Natural killer cell (primary cell): ENCODE data around the gene PCDHGB3. TPM values are rescaled to one million over a fixed set of nuclear protein-coding genes. Genes with fewer than 3 reads are reported as not detected.

Experiments
- ATAC-seq, 3 donors: fragments of 150-1000 bp in 2 of 3; fragments of 200-7000 bp in 1 of 3; cut with Tn5 transposase; 1 replicate in 1 of 3; 2 replicates in 2 of 3; pipeline ENCODE4 v1.10.0; 2021; ENCODE audit warnings: mild to moderate bottlenecking in 2 of 3, moderate library complexity in 2 of 3
- DNase-seq, 2 donors: peaks; one replicate each; pipeline versions ENCODE4 v3.0.0 to v3.0.0-alpha.2; 2013 to 2021; ENCODE audit warnings: mixed read lengths in 1 of 2
- H3K27ac ChIP-seq: one replicate; pipeline ENCODE4 v1.5.1; 2013; ENCODE audit warnings: mild to moderate bottlenecking, low read length
- H3K27me3 ChIP-seq: one replicate; pipeline ENCODE4 v1.6.1; 2013; ENCODE audit warnings: low read length; ENCODE audit not compliant: control insufficient read depth, insufficient read depth
- H3K36me3 ChIP-seq: one replicate; pipeline ENCODE4 v1.6.1; 2013; ENCODE audit warnings: low read length; ENCODE audit not compliant: control insufficient read depth, insufficient read depth
- H3K4me1 ChIP-seq: one replicate; pipeline ENCODE4 v1.6.1; 2013; ENCODE audit warnings: low read length; ENCODE audit not compliant: control insufficient read depth, insufficient read depth
- H3K4me3 ChIP-seq: one replicate; pipeline ENCODE4 v1.5.1; 2013; ENCODE audit warnings: low read length
- H3K9me3 ChIP-seq: one replicate; pipeline ENCODE4 v1.6.1; 2013; ENCODE audit warnings: low read length; ENCODE audit not compliant: control insufficient read depth, insufficient read depth
- H3K27ac Mint-ChIP-seq, 2 donors: one replicate each; pipeline ENCODE4 v1.8.0; 2022; ENCODE audit warnings: mild to moderate bottlenecking in 2 of 2, mixed read lengths in 2 of 2, moderate library complexity in 1 of 2
- H3K27me3 Mint-ChIP-seq, 2 donors: one replicate each; pipeline ENCODE4 v1.8.0; 2022; ENCODE audit warnings: low read depth in 2 of 2, mixed read lengths in 2 of 2
- H3K36me3 Mint-ChIP-seq: one replicate; pipeline ENCODE4 v1.8.0; 2022; ENCODE audit warnings: mixed read lengths
- H3K4me1 Mint-ChIP-seq, 2 donors: one replicate each; pipeline ENCODE4 v1.8.0; 2022; ENCODE audit warnings: mixed read lengths in 2 of 2
- H3K4me3 Mint-ChIP-seq: one replicate; pipeline ENCODE4 v1.8.0; 2022; ENCODE audit warnings: mild to moderate bottlenecking, moderate library complexity, mixed read lengths
- H3K9me3 Mint-ChIP-seq, 2 donors: one replicate each; pipeline ENCODE4 v1.8.0; 2022; ENCODE audit warnings: mixed read lengths in 2 of 2
- WGBS: methylation state at CpG from one replicate; pipeline ENCODE4 v1.1.7; 2013; ENCODE audit warnings: missing lambda C conversion rate; ENCODE audit not compliant: insufficient coverage; 5-methylcytosine and 5-hydroxymethylcytosine counted together
- intact Hi-C: fragments of 100-400 bp; cut with micrococcal nuclease; formaldehyde crosslinking; loops from one replicate; pipeline ENCODE4 v1.14.2; 2022
- total RNA-seq, 4 donors: library from RNA; stranded (reverse); fragments of 120-200 nt in 1 of 4; gene quantifications; one replicate each; pipeline versions ENCODE4 v1.2.3 to v1.2.4, GENCODE V29; 2013 to 2022
- TF ChIP-seq, protein P1 (sequence below): fragments of 200-600 bp; IDR thresholded peaks from one replicate; pipeline ENCODE4 v1.8.0; 2022; ENCODE audit warnings: antibody characterized with exemption

The PCDHGB3 gene
- total RNA-seq, 3 donors from 2014 or later (not counting 1 experiment from before 2014, with no cell fraction given) = 0.52 to 0.68 TPM; not detected in 1

DNA sequence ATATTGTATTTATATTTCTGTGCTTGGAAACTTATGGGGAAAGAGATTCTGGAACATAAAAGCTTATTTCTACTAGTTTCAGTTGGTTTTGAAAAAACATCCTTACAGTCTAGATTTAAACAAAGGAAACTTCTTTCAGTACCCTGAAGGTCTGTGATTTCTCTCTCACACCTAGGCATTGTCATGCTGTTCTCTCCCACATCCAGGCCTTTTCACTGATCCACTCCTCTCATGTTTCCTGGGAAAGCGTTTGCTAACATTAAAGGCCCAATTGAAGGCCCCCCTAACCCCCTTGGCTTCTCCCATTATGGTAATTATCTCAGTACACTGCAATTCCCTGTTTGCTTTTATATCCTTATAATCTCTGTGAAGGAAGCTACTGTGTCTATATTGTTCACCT lies 27.3 kb upstream of the PCDHGB3 start:
- H3K4me3 ChIP-seq = no peak overlapping the region
- H3K36me3 ChIP-seq = no peaks in the 10 kb centered on the region
- Mint-ChIP-seq H3K9me3 (peaks cover 8 to 10% of the 10 kb centered on the region in 2 donors), H3K4me3 (no peak overlapping the region), H3K4me1 (no peaks in the 10 kb centered on the region), H3K27ac (no peak overlapping the region), H3K27me3 (peaks cover 54 to 85% of the 10 kb centered on the region in 2 donors), H3K36me3 (peaks cover 37% of the 10 kb centered on the region)
- DNase-seq = no peak
- intact Hi-C loops = no loop called here
- TF ChIP-seq, protein P1, sequence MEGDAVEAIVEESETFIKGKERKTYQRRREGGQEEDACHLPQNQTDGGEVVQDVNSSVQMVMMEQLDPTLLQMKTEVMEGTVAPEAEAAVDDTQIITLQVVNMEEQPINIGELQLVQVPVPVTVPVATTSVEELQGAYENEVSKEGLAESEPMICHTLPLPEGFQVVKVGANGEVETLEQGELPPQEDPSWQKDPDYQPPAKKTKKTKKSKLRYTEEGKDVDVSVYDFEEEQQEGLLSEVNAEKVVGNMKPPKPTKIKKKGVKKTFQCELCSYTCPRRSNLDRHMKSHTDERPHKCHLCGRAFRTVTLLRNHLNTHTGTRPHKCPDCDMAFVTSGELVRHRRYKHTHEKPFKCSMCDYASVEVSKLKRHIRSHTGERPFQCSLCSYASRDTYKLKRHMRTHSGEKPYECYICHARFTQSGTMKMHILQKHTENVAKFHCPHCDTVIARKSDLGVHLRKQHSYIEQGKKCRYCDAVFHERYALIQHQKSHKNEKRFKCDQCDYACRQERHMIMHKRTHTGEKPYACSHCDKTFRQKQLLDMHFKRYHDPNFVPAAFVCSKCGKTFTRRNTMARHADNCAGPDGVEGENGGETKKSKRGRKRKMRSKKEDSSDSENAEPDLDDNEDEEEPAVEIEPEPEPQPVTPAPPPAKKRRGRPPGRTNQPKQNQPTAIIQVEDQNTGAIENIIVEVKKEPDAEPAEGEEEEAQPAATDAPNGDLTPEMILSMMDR = no peak
- 44% methylated on average over 1 of the region's 1 CpG for WGBS
- H3K27ac ChIP-seq = no peak overlapping the region
- H3K9me3 ChIP-seq = peaks cover 36% of the 10 kb centered on the region
- ATAC-seq = no peak
- no peaks in the 10 kb centered on the region for H3K4me1 ChIP-seq
- peaks cover 46% of the 10 kb centered on the region for H3K27me3 ChIP-seq

DNA sequence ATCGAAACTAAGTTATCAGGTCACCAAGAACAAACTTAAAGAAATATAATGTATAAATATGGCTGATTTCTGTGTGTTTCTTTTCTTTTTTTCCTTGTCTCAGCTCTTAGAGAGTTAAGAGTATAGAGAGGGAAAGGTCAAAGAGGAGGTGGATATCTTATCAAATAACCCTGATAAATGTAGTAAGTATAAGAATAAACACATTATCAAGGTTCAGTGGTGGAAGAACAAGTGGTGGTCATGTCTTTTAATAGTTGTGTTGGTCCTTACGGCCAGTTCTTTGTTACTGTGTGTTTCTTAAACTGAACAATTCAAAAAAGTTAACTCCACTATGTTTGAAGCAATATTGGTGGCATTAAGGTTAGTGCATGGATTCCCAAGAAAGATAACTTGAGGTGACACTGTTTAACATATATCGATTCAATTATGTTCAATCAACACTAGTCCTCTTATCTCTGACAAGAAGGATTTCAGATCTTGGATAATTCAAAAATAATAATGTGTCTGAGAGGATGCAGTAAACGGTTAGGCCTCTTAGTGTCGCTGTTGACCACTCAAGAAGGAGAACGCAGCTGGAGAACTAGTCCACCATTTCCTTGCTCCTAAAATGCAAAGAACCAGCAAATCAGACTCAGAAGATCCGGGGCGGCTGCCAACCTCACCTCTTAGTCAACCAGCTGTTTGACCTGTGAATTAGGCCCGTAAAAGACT lies 26.6 kb upstream of the PCDHGB3 start, which contains the start of gene PCDHGA3:
TSS of gene PCDHGA3 (plus strand) at position 588 of the 711 bp plus-strand sequence. CDS start 205 bp downstream, outside the sequence.
- peaks cover 36% of the 10 kb centered on the region for H3K9me3 ChIP-seq
- DNase-seq (peak in 1 of 2 donors; percentile 36), ATAC-seq (peak in 1 of 3 donors; percentile 55)
- Mint-ChIP-seq H3K4me1 (no peaks in the 10 kb centered on the region), H3K36me3 (peaks cover 33% of the 10 kb centered on the region), H3K27me3 (peaks cover 48 to 85% of the 10 kb centered on the region in 2 donors), H3K9me3 (peaks cover 8% of the 10 kb centered on the region in 2 donors), H3K4me3 (peak within 1 kb of the TSS; percentile 45), H3K27ac (no peak within 1 kb of the TSS)
- no peaks in the 10 kb centered on the region for H3K36me3 ChIP-seq
- WGBS = 14% methylated on average over 6 of the region's 9 CpGs
- H3K27ac ChIP-seq = no peak within 1 kb of the TSS
- TF ChIP-seq, protein P1 = no peak
- peaks cover 44% of the 10 kb centered on the region for H3K27me3 ChIP-seq
- no peak within 1 kb of the TSS for H3K4me3 ChIP-seq
- intact Hi-C loops = no loop called here
- H3K4me1 ChIP-seq = no peaks in the 10 kb centered on the region

DNA sequence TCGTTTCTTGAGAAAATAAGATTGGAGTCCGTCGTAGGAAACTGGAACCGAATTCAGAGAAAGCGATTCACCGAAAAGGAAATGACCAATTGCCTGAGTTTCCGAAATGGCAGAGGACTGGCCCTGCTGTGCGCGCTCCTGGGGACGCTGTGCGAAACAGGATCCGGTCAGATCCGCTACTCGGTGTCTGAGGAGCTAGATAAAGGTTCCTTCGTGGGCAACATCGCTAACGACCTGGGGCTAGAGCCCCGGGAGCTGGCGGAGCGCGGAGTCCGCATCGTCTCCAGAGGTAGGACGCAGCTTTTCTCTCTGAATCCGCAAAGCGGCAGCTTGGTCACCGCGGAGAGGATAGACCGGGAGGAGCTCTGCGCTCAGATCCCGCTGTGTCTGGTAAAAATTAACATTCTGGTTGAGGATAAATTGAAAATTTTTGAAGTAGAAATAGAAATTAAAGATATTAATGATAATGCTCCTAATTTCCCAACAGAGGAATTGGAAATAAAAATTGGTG lies 26.0 kb upstream of the PCDHGB3 start:
- TF ChIP-seq, protein P1 = no peak
- Mint-ChIP-seq H3K9me3 (peaks cover 6 to 8% of the 10 kb centered on the region in 2 donors), H3K27me3 (peaks cover 47 to 85% of the 10 kb centered on the region in 2 donors), H3K4me1 (no peaks in the 10 kb centered on the region), H3K4me3 (peak overlapping the region; percentile 45), H3K36me3 (peaks cover 28% of the 10 kb centered on the region), H3K27ac (no peak overlapping the region)
- DNase-seq (no peak), ATAC-seq (no peak)
- peaks cover 43% of the 10 kb centered on the region for H3K27me3 ChIP-seq
- intact Hi-C loops = no loop called here
- no peak overlapping the region for H3K4me3 ChIP-seq
- H3K4me1 ChIP-seq = no peaks in the 10 kb centered on the region
- 38% methylated on average over 31 of the region's 31 CpGs for WGBS
- H3K36me3 ChIP-seq = no peaks in the 10 kb centered on the region
- H3K9me3 ChIP-seq = peaks cover 31% of the 10 kb centered on the region
- H3K27ac ChIP-seq = no peak overlapping the region
